ENCODE data around the gene ENOSF1.
"Not testable (repeated sequence)": the region's sequence is repeated elsewhere in the genome, so short reads cannot be mapped to it uniquely, and the experiment has no call there.

Gene ENOSF1

GRCh38 chr18:741931-742512 lies 29.6 kb upstream of the ENOSF1 start:
- no peak overlapping the region for H3K4me3 ChIP-seq (ENCODE audit: low read depth, low read length)
- no peak for DNase-seq

GRCh38 chr18:732371-732770 lies 19.9 kb upstream of the ENOSF1 start:
- TF ChIP-seq CTCF (IDR thresholded peaks at IDR 0.05; ENCODE audit: low read depth, low read length) = no peak
- H3K36me3 ChIP-seq = no peaks in the 10 kb centered on the region
- no peaks in the 10 kb centered on the region for H3K9me3 ChIP-seq
- no peaks in the 10 kb centered on the region for H3K4me1 ChIP-seq
- DNase-seq = no peak
- no peak overlapping the region for H3K4me3 ChIP-seq (ENCODE audit: low read depth, low read length)
- H3K27me3 ChIP-seq = no peaks in the 10 kb centered on the region

More at GRCh38 chr18:741931-742512, 29.6 kb upstream of the ENOSF1 start:
- no peaks in the 10 kb centered on the region for H3K9me3 ChIP-seq
- TF ChIP-seq CTCF (IDR thresholded peaks at IDR 0.05; ENCODE audit: low read depth, low read length) = peak; percentile 58
- H3K4me1 ChIP-seq = no peaks in the 10 kb centered on the region
- no peaks in the 10 kb centered on the region for H3K27me3 ChIP-seq
- no peaks in the 10 kb centered on the region for H3K36me3 ChIP-seq

DNA sequence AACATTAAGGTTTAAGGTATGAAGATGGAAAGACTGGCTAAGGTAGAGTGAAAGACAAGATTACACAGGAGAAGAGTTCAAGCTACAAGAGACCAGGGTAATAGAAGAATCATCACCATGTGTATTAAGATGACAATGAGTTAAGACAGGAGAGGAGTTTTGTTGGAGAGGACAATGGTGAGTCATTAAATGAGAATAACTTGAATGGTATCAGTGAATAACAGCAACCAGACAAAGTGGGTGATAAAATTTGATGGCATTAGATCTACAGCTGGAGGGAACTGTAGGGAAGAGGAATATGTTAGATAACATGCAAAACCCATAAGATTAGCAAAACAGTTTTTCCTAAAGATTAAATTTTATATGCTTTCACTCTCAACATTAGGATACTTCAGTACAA lies 18.8 kb upstream of the ENOSF1 start:
- Histone ChIP-seq H3K27me3 (no peaks in the 10 kb centered on the region), H3K4me3 (ENCODE audit: low read depth, low read length) (no peak overlapping the region), H3K9me3 (no peaks in the 10 kb centered on the region), H3K4me1 (no peaks in the 10 kb centered on the region), H3K36me3 (no peaks in the 10 kb centered on the region)
- no peak for TF ChIP-seq CTCF (IDR thresholded peaks at IDR 0.05; ENCODE audit: low read depth, low read length)
- no peak for DNase-seq

- no peak for TF ChIP-seq CTCF (IDR thresholded peaks at IDR 0.05; ENCODE audit: low read depth, low read length)
- H3K36me3 ChIP-seq = no peaks in the 10 kb centered on the region
- H3K4me1 ChIP-seq = no peaks in the 10 kb centered on the region
- no peak for DNase-seq
- H3K9me3 ChIP-seq = no peaks in the 10 kb centered on the region
- no peak overlapping the region for H3K4me3 ChIP-seq (ENCODE audit: low read depth, low read length)
- H3K27me3 ChIP-seq = no peaks in the 10 kb centered on the region
Measured at GRCh38 chr18:730692-731091, 18.3 kb upstream of the ENOSF1 start.

DNA sequence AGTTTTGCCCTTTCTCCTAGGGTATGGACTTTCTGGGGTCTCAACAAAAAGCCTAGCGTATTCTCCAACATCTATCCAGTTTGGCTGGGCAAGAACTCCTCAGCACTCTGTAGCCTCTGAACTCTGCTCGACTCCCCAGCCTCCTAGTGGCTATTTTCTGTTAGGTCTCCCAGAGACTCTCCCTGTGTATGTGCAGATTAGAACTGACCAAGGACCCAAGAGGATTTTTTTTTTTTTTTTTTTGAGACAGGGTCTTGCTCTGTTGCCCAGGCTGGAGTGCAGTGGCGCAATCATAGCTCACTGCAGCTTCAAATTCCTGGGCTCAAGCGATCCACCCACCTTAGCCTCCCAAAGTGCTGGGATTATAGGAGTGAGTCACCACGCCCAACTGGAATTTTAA lies 17.7 kb upstream of the ENOSF1 start:
- not testable (repeated sequence) for H3K27me3 ChIP-seq; H3K9me3 ChIP-seq; DNase-seq; H3K4me1 ChIP-seq; H3K4me3 ChIP-seq (ENCODE audit: low read depth, low read length); H3K36me3 ChIP-seq
- TF ChIP-seq CTCF (IDR thresholded peaks at IDR 0.05; ENCODE audit: low read depth, low read length) = peak; percentile 33

GRCh38 chr18:725646-726045 lies 13.2 kb upstream of the ENOSF1 start:
- no peaks in the 10 kb centered on the region for H3K9me3 ChIP-seq
- no peaks in the 10 kb centered on the region for H3K27me3 ChIP-seq
- no peaks in the 10 kb centered on the region for H3K36me3 ChIP-seq
- no peak overlapping the region for H3K4me3 ChIP-seq (ENCODE audit: low read depth, low read length)
- H3K4me1 ChIP-seq = no peaks in the 10 kb centered on the region
- no peak for DNase-seq
- TF ChIP-seq CTCF (IDR thresholded peaks at IDR 0.05; ENCODE audit: low read depth, low read length) = no peak
